Epidermal melanocyte (primary cell): Measurements from ENCODE around the gene RER1.

Experiments
- DNase-seq: peaks from one replicate; pipeline ENCODE4 v3.0.0; 2011; ENCODE audit warnings: low spot score; ENCODE audit not compliant: insufficient read length

RER1 gene

GRCh38 chr1:2407166-2407990, 15.7 kb downstream of the RER1 start:
- no peak for DNase-seq

GRCh38 chr1:2407991-2408275, 16.3 kb downstream of the RER1 start:
- no peak for DNase-seq

DNA sequence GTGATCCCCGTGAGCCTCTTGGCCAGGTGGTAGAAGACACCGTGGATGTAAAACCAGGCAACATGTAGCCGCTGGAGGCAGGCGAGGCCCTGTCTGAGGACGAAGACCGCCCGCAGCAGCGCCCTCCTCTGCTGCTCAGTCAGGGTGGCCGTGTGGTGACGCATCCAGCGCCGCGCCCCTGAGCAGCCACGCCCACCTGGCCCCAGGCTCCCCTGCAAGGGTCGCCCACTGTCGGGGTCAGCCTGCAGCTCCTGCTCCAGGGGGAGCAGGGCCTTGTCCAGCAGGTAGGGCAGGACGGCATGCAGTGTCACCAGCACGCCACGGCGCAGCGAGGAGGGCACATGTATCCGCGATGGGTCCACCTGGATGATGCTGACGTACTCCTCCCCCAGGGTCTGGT, 16.8 kb downstream of the RER1 start:
- DNase-seq: no peak

GRCh38 chr1:2408859-2409276, 17.2 kb downstream of the RER1 start:
- no peak for DNase-seq

DNA sequence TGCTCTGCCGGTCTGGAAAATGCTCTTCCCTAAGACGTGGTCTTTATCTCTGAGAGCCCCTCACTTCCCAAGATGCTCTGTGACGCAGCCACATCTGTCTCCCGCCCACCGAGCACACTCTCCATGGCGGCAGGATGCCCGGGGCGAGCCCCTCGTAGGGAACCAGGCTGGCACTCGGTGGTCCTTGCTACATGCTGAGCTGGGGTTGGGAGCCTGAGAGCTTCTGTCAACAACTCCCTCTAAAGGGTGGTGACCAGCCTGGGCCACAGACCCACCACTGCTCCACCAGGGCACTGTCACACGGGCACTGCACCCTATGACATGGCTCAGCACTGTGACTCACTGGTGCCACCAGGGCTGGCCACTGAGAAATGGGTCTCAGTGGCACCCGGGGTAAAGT, 18.1 kb downstream of the RER1 start:
- no peak for DNase-seq

- peak; percentile 42 for DNase-seq
These were observed 20.3 kb downstream of the RER1 start for GRCh38 chr1:2411801-2412394.

- DNase-seq: peak; percentile 91
These were observed 20.7 kb downstream of the RER1 start, which contains the start of gene PEX10 for GRCh38 chr1:2412395-2412772. Gene PEX10, minus strand, starts transcription at chr1:2412564. Its CDS starts 62 bp downstream, at chr1:2412502.

- peak; percentile 69 for DNase-seq
These were observed 21.3 kb downstream of the RER1 start for GRCh38 chr1:2412773-2413494.

- no peak for DNase-seq
These were observed 22.1 kb downstream of the RER1 start for GRCh38 chr1:2413495-2414296.

DNA sequence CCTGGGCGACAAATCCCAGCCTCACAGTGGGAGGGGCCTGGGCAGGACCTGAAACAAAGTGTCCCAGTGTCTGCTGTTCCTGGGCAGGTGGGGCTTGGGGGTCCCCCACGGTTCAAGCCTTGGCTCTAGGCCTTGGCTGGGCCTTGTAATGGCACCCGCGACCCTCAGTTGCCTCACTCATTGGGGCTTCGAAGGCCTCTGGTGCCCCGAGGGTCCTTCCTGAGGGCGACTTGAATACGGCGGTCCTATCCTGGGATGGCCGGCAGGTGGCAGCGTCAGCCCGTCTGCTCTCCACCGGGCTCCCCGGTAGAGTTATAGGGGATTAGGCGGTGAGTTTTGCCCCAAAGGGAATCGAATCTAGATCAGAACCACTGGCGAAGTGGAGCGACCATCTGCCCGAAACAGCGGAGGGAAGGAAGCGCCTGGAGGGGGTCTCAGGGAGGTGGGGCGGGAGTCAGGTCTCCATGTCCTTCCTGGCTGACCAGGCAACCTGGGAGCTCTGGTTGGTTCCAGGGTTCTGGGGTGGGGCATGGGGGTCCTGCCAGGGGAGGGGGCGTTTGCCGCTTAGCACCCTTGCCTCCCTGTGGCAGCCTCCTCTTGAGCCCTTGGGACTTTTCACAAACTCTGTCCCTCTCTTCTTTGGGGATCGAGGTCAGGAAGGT, 22.8 kb downstream of the RER1 start:
- DNase-seq: peak; percentile 94

GRCh38 chr1:2415337-2415736, 23.7 kb downstream of the RER1 start:
- DNase-seq: no peak

- no peak for DNase-seq
These were observed 24.2 kb downstream of the RER1 start for GRCh38 chr1:2415801-2416208.

DNA sequence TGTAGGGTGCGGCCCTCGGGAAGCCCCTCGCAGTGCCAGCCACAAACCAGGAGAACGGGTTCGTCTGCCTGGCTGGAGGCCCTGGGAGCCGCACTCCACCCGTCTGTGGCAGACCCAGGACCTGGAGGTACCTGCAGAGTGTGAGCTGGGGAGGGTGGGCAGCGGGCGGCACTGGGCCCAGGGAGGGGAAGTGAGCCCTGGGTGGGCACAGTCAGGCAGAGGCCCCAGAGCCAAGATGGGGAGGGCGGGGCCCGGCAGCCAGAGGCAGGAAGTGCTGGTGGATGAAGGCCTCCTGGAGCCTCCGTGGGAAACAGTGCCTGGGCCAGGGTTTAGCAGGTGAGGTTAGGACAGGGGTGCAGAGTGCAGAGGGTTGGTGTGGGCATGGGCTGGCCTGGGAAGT, 24.8 kb downstream of the RER1 start:
- DNase-seq: no peak

- DNase-seq: no peak
These were observed 25.6 kb downstream of the RER1 start for GRCh38 chr1:2417083-2417832.

GRCh38 chr1:2417833-2418225, 26.2 kb downstream of the RER1 start:
- no peak for DNase-seq

DNA sequence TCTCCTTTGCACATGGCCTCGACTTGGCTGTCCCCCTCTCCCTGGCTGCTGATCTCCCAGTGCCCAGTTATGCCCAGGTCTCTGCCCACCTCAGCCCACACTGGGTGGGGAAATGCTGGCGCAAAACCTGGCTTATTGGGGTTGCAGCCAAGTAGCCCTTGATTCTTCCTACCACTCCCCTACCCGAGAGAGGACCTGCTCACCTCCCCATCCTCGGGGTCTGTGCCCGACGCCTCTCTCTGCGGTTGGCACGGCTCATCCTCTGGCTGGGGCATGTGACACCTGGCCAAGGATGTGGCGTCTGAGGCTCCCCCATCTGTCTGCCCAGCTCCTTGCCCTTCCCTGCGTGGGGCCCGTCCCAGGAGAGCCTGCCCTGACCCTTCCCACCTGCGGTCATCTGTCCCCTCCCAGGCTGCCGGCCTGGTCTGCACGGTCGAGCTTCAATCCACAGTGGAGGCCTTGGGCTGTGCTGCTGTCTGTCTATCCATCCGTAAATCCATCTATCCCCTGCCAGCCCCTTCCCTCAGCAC, 27.2 kb downstream of the RER1 start:
- no peak for DNase-seq

DNA sequence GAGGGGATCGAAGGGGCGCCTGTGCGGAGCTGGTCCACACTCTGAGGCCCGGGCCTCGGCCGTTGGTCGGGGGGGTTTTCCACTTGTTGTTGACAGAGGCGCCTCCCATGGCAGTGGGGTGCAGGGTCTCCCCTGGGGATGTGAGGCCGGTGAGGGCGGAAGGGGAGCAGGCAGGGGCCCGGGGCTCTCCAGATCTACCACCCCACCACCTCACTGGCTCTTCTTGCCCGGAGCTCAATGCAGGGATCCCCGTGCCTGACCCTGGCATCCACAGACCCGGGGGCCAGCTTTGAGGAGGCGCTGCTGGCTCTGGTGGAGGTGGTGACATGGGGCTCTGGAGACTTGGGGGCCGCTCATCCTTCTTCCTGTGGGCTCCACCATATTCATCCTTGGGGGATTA, 27.8 kb downstream of the RER1 start:
- no peak for DNase-seq

GRCh38 chr1:2422523-2422922, 30.9 kb downstream of the RER1 start:
- DNase-seq: no peak

DNA sequence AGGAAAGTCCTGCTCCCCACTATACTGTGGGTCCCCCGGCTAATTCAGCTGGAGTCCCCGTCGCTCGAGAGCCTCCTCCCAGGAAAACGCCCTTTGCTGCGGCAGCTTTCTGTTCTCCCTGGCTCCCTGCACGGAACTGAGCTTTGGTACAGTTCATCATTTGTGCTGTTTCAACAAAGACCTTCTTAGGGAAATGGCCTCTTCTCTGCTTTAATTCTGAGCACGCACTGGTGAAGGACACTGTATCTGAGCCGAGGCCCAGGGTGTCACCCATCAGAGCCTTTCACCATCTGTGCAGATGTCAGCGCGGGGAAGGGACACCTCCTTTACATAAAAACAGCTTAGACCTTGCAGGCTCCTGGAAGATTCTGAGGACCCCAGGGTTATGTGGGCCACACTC, 34.3 kb downstream of the RER1 start:
- no peak for DNase-seq

GRCh38 chr1:2426540-2426939, 34.9 kb downstream of the RER1 start:
- DNase-seq: no peak
